GM12878 (cell line): ENCODE results near the gene ERCC2. TPM values are rescaled to one million over a fixed set of nuclear protein-coding genes. Genes with fewer than 3 reads are reported as not detected.

Experiments used
- ATF2 ChIP-seq: IDR thresholded peaks from 2 replicates; pipeline ENCODE4 v1.6.1; 2012; ENCODE audit warnings: low read length, inconsistent platforms
- ATF3 ChIP-seq: IDR thresholded peaks from 2 replicates; pipeline ENCODE4 v1.6.1; 2011; ENCODE audit warnings: low read depth, mild to moderate bottlenecking, low read length, moderate library complexity, borderline replicate concordance; ENCODE audit errors: extremely low read depth
- EP300 ChIP-seq, 2 experiments: fragments of 150-350 bp in 1 of 2; IDR thresholded peaks; 2 replicates each; pipeline ENCODE4 v1.6.1; 2011 to 2012; ENCODE audit warnings: low read depth in 2 of 2, low read length in 2 of 2, borderline replicate concordance in 1 of 2, improper control_type of control experiment in 1 of 2, inconsistent platforms in 1 of 2; ENCODE audit not compliant: control insufficient read depth in 1 of 2
- GATAD2B ChIP-seq: fragments of 450-650 bp; conservative IDR thresholded peaks from 2 replicates; pipeline ENCODE4 v1.6.1; 2017; ENCODE audit warnings: low read depth, mild to moderate bottlenecking, moderate library complexity
- IKZF1 ChIP-seq: fragments of 450-650 bp; conservative IDR thresholded peaks from 2 replicates; pipeline ENCODE4 v1.6.1; 2017; ENCODE audit warnings: antibody characterized with exemption, mild to moderate bottlenecking
- JUND ChIP-seq: IDR thresholded peaks from 2 replicates; pipeline ENCODE4 v1.6.1; 2012; ENCODE audit warnings: low read depth, mild to moderate bottlenecking, low read length, improper control_type of control experiment, moderate library complexity
- LARP7 ChIP-seq: fragments of 450-650 bp; IDR thresholded peaks from 2 replicates; pipeline ENCODE4 v1.6.1; 2017; ENCODE audit warnings: mild to moderate bottlenecking
- MEF2B ChIP-seq: fragments of 450-650 bp; IDR thresholded peaks from 2 replicates; pipeline ENCODE4 v1.6.1; 2018; ENCODE audit warnings: mild to moderate bottlenecking, moderate library complexity; ENCODE audit not compliant: partially characterized antibody, poor library complexity, severe bottlenecking
- MYC ChIP-seq: IDR thresholded peaks from 2 replicates; pipeline ENCODE4 v1.6.1; 2011; ENCODE audit warnings: mild to moderate bottlenecking, low read length, moderate library complexity, inconsistent platforms; ENCODE audit not compliant: insufficient read depth, insufficient replicate concordance, insufficient read length, severe bottlenecking
- NR2F1 ChIP-seq: fragments of 450-650 bp; conservative IDR thresholded peaks from 2 replicates; pipeline ENCODE4 v1.6.1; 2017; ENCODE audit warnings: mild to moderate bottlenecking
- RBBP5 ChIP-seq: fragments of 200-600 bp; sonication (generic); conservative IDR thresholded peaks from 2 replicates; pipeline ENCODE4 v1.6.1; 2016
- RELB ChIP-seq: fragments of 450-650 bp; IDR thresholded peaks from 2 replicates; pipeline ENCODE4 v1.6.1; 2017; ENCODE audit warnings: low read depth, mild to moderate bottlenecking, moderate library complexity
- SIX5 ChIP-seq: IDR thresholded peaks from 2 replicates; pipeline ENCODE4 v1.6.1; 2011; ENCODE audit warnings: mild to moderate bottlenecking, low read depth, low read length, moderate library complexity; ENCODE audit not compliant: severe bottlenecking
- SMAD5 ChIP-seq: IDR thresholded peaks from 2 replicates; pipeline ENCODE4 v1.6.1; 2016; ENCODE audit warnings: antibody characterized with exemption, low read depth
- SPI1 ChIP-seq: IDR thresholded peaks from 2 replicates; pipeline ENCODE4 v1.6.1; 2011; ENCODE audit warnings: low read depth, mild to moderate bottlenecking, low read length, moderate library complexity, borderline replicate concordance; ENCODE audit not compliant: insufficient read depth
- SREBF1 ChIP-seq: IDR thresholded peaks from 2 replicates; pipeline ENCODE4 v1.6.1; 2012; ENCODE audit warnings: mild to moderate bottlenecking, low read length
- ZBTB40 ChIP-seq: fragments of 450-650 bp; IDR thresholded peaks from 2 replicates; pipeline ENCODE4 v1.6.1; 2016; ENCODE audit warnings: mild to moderate bottlenecking, moderate library complexity, borderline replicate concordance
- ZNF207 ChIP-seq: fragments of 450-650 bp; IDR thresholded peaks from 2 replicates; pipeline ENCODE4 v1.6.1; 2014; ENCODE audit warnings: antibody characterized with exemption, mild to moderate bottlenecking, borderline replicate concordance
- ZNF274 ChIP-seq: IDR thresholded peaks from one replicate; pipeline ENCODE4 v1.8.0; 2011; ENCODE audit not compliant: insufficient read length, insufficient read depth
- polyA plus RNA-seq, 11 experiments: library from polyadenylated mRNA; depleted of rRNA in 4 of 11; unstranded in 6 of 11; stranded (reverse) in 5 of 11; fragments of >200 nt; fragmentation: Nextera tagmentation in 4 of 11; fragmentation: Illumina TruSeq in 1 of 11; extraction: Ambion mirVana in 4 of 11; extraction: Trizol in 1 of 11; gene quantifications; 1 replicate in 1 of 11; 2 replicates in 10 of 11; pipeline versions ENCODE4 v1.2.1 to v1.2.3, GENCODE V29; 2011 to 2016; ENCODE audit warnings: inconsistent platforms in 2 of 11, missing spikeins in 2 of 11, low read depth in 1 of 11
- total RNA-seq, 4 experiments: library from RNA; depleted of rRNA in 3 of 4; stranded (reverse); fragments of >200 nt in 3 of 4; fragmentation: Illumina TruSeq in 1 of 4; extraction: Trizol in 1 of 4; gene quantifications; 2 replicates each; pipeline versions ENCODE4 v1.2.1 to v1.2.3, GENCODE V29; 2013 to 2021

The ERCC2 gene
- total and polyA plus RNA-seq, 10 of the 15 experiments (the other 5 are each of a cell fraction or from before 2014, with no cell fraction given): 1.3 to 40.1 (median 15.6) TPM

- TF ChIP-seq RELB: no peak; the same call in 1 of the 2 replicates
- peak; percentile 57; the same call in 1 of the 2 replicates for TF ChIP-seq SMAD5
- peak; percentile 98 for TF ChIP-seq IKZF1
- TF ChIP-seq RBBP5: no peak
- 0 out of 2 replicates have a peak, but pooled peaks have one; percentile 50 for TF ChIP-seq GATAD2B
- TF ChIP-seq EP300 (IDR thresholded peaks at IDR 0.05; ENCODE audit: borderline replicate concordance in 1 of 2, control insufficient read depth in 1 of 2, low read depth in 2 of 2, low read length in 2 of 2): no peak
- peak; percentile 32; the same call in 1 of the 2 replicates for TF ChIP-seq ATF3
- TF ChIP-seq MEF2B: peak; percentile 38
- TF ChIP-seq JUND: no peak
- no peak for TF ChIP-seq ZNF274
- 0 out of 2 replicates have a peak, but pooled peaks have one; percentile 45 for TF ChIP-seq NR2F1
- TF ChIP-seq ZNF207: 0 out of 2 replicates have a peak, but pooled peaks have one; percentile 6
- TF ChIP-seq SIX5: peak; percentile 98
- peak; percentile 69 for TF ChIP-seq MYC
- TF ChIP-seq SREBF1: peak; percentile 59; the same call in 1 of the 2 replicates
- TF ChIP-seq ZBTB40: 0 out of 2 replicates have a peak, but pooled peaks have one; percentile 60
- no peak for TF ChIP-seq ATF2
- peak; percentile 46; the same call in 1 of the 2 replicates for TF ChIP-seq SPI1
- TF ChIP-seq LARP7: peak; percentile 43
Observed at GRCh38 chr19:45405435-45406225, 35.3 kb upstream of the ERCC2 start (continued).
